Activated T-helper 17 cell treated with anti-CD3 and anti-CD28 coated beads, Interleukin-2, amount 50 U/mL, for 72 hours (primary cell): ENCODE measurements around the gene HBA1. TPM values are rescaled to one million over a fixed set of nuclear protein-coding genes. Genes with fewer than 3 reads are reported as not detected.
"Not testable (repeated sequence)": the region's sequence is repeated elsewhere in the genome, so short reads cannot be mapped to it uniquely, and the experiment has no call there.

Experiments used
- ATAC-seq: fragments of 150-1000 bp; cut with Tn5 transposase; replicated peaks from 2 replicates; pipeline ENCODE4 v1.10.0; 2021; ENCODE audit warnings: mild to moderate bottlenecking, moderate library complexity
- H3K27ac Mint-ChIP-seq: one replicate; pipeline ENCODE4 v1.8.0; 2022; ENCODE audit warnings: mixed read lengths
- H3K27me3 Mint-ChIP-seq: one replicate; pipeline ENCODE4 v1.8.0; 2022; ENCODE audit warnings: mixed read lengths
- H3K36me3 Mint-ChIP-seq: one replicate; pipeline ENCODE4 v1.8.0; 2022; ENCODE audit warnings: low read depth, mild to moderate bottlenecking, mixed read lengths
- H3K4me1 Mint-ChIP-seq: one replicate; pipeline ENCODE4 v1.8.0; 2022; ENCODE audit warnings: mixed read lengths
- H3K4me3 Mint-ChIP-seq: one replicate; pipeline ENCODE4 v1.8.0; 2022; ENCODE audit warnings: mild to moderate bottlenecking, mixed read lengths
- H3K9me3 Mint-ChIP-seq: one replicate; pipeline ENCODE4 v1.8.0; 2022; ENCODE audit warnings: mixed read lengths
- total RNA-seq, 2 donors: library from RNA; stranded (reverse); gene quantifications; one replicate each; pipeline ENCODE4 v1.2.3, GENCODE V29; 2022

Gene HBA1
- total RNA-seq, 2 donors from 2014 or later: not detected

DNA sequence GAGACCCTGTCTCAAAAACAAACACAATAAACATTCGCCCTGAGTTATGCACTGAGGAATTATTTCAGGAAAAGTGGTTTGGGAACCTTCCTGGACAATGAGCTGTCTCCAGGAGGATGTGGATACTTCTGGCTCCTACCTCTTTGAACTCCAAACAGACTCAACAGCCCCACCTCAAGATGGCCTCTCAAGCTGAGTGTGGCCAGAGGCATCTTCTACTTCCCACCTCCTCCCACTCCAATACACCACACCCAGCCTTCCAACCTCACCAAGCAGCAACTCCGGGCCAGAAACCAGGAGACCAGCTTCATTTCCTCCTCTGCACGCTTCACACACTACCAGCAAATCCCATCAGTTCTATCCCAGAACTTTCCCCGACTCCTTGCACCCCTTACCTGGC, 15.4 kb downstream of the HBA1 start:
- Mint-ChIP-seq H3K4me3 (no peak overlapping the region), H3K9me3 (no peaks in the 10 kb centered on the region), H3K27ac (no peak overlapping the region), H3K4me1 (peaks cover 4% of the 10 kb centered on the region), H3K27me3 (no peaks in the 10 kb centered on the region), H3K36me3 (peaks cover 97% of the 10 kb centered on the region)
- ATAC-seq: no peak

DNA sequence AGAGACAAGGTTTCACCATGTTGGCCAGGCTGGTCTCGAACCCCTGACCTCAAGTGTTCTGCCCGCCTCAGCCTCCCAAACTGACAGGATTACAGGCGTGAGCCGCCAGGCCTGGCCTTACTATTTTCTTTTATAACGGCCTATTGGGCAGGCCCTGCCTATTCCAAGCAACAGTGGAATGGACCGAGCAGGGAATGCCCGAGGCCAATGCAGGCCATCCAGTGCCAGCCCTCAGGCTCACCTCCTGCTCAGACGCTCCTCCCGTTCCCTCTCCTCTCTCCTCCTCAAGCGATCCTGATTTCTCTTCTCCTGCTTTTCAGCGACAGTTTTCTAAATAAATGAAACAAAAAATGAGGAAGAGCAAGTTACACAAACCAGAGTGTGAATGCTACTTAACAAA, 16.2 kb downstream of the HBA1 start:
- no peak for ATAC-seq
- peaks cover 98% of the 10 kb centered on the region for H3K36me3 Mint-ChIP-seq
- no peak overlapping the region for H3K4me3 Mint-ChIP-seq
- H3K27me3 Mint-ChIP-seq: no peaks in the 10 kb centered on the region
- H3K27ac Mint-ChIP-seq: no peak overlapping the region
- H3K4me1 Mint-ChIP-seq: peaks cover 4% of the 10 kb centered on the region
- H3K9me3 Mint-ChIP-seq: no peaks in the 10 kb centered on the region

DNA sequence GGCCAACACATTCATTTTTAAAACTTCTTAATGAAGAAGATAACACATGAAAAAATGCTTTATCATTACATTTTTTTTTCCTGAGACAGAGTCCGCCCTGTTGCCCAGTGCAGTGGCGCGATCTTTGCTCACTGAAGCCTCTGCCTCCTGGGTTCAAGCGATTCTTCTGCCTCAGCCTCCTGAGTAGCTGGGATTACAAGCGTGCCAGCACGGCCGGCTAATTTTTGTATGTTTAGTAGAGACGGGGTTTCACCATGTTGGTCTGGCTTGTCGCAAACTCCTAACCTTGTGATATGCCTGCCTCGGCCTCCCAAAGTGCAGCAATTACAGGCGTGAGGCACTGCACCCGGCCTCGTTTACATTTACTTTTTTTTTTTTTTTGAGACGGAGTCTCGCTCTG, 17.0 kb downstream of the HBA1 start:
- no peaks in the 10 kb centered on the region for H3K9me3 Mint-ChIP-seq
- H3K27ac Mint-ChIP-seq: no peak overlapping the region
- H3K4me1 Mint-ChIP-seq: peaks cover 4% of the 10 kb centered on the region
- H3K27me3 Mint-ChIP-seq: no peaks in the 10 kb centered on the region
- ATAC-seq: no peak
- H3K36me3 Mint-ChIP-seq: peaks cover 99% of the 10 kb centered on the region
- H3K4me3 Mint-ChIP-seq: no peak overlapping the region

DNA sequence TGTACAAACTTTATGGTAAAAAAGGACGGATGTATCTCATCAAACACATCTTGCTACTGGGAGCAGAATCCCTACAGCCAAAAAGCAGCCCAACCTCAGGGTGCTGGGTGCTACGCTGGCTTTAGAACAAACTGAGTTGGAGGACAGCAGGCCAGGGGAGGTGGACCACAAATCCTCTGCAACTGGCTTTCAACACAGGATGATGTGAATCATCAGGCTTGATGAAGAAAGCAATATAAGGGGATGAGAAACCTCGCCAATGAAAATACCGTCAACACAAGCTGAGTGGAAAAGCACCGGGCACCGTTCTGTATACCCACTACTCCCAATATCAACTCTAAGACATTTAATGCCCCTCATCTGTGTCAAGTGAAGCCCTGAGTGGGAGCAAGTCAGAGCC, 18.0 kb downstream of the HBA1 start:
- peaks cover 4% of the 10 kb centered on the region for H3K4me1 Mint-ChIP-seq
- H3K36me3 Mint-ChIP-seq: peaks cover 99% of the 10 kb centered on the region
- no peaks in the 10 kb centered on the region for H3K9me3 Mint-ChIP-seq
- H3K27me3 Mint-ChIP-seq: no peaks in the 10 kb centered on the region
- no peak for ATAC-seq
- H3K27ac Mint-ChIP-seq: no peak overlapping the region
- no peak overlapping the region for H3K4me3 Mint-ChIP-seq

DNA sequence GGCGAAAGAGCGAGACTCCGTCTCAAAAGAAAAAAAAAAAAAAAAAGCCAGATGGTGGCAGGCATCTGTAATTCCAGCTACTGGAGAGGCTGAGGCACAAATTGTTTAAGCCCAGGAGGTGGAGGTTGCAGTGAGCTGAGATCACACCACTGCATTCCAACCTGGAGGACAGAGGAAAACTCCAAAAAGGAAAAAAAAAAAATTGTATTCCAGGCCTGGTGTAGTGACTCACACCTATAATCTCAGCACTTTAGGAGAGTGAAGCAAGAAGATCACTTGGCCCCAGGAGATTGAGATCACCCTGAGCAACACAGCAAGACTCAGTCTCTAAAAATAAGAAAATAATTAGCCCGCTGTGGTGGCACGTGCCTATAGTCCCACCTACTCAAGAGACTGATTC, 23.9 kb downstream of the HBA1 start:
- Mint-ChIP-seq H3K9me3 (no peaks in the 10 kb centered on the region), H3K27me3 (no peaks in the 10 kb centered on the region), H3K4me3 (no peak overlapping the region), H3K4me1 (no peaks in the 10 kb centered on the region), H3K36me3 (peaks cover 99% of the 10 kb centered on the region), H3K27ac (no peak overlapping the region)
- ATAC-seq: no peak

DNA sequence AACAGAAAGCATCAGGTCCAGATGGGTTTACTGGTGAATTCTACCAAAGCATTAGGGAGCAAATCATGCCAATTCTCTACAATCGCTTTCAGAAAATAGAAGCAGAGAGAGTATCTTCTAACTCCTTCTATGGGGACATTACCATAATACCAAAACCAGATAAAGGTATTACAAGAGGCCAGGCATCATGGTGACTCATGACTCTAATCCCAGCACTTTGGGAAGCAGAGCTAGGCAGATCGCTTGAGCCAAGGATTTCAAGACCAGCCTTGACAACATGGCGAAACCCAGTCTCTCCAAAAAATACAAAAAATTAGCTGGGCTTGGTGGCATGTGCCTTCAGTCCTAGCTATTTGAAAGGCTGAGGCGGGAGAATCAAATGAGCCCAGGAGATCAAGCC, 26.8 kb downstream of the HBA1 start:
- no peaks in the 10 kb centered on the region for H3K27me3 Mint-ChIP-seq
- ATAC-seq: no peak
- no peak overlapping the region for H3K27ac Mint-ChIP-seq
- peaks cover 100% of the 10 kb centered on the region for H3K36me3 Mint-ChIP-seq
- H3K9me3 Mint-ChIP-seq: no peaks in the 10 kb centered on the region
- H3K4me1 Mint-ChIP-seq: no peaks in the 10 kb centered on the region
- H3K4me3 Mint-ChIP-seq: no peak overlapping the region

DNA sequence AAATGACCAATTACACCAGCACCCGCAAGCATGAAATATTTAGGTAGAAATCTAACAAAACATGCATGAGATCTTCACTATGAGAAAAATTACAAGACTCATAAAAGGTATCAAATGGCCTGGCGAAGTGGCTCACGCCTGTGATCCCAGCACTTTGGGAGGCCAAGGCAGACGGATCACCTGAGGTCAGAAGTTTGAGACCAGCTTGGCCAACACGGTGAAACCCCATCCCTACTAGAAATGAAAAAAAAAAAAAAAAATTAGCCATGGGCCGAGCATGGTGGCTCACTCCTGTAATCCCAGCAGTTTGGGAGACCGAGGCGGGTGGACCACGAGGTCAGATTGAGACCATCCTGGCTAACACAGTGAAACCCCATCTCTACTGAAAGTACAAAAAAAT, 27.6 kb downstream of the HBA1 start:
- not testable (repeated sequence) for H3K4me1 Mint-ChIP-seq, H3K27ac Mint-ChIP-seq, H3K27me3 Mint-ChIP-seq, H3K9me3 Mint-ChIP-seq, H3K4me3 Mint-ChIP-seq, ATAC-seq
- peaks cover 100% of the 10 kb centered on the region for H3K36me3 Mint-ChIP-seq

DNA sequence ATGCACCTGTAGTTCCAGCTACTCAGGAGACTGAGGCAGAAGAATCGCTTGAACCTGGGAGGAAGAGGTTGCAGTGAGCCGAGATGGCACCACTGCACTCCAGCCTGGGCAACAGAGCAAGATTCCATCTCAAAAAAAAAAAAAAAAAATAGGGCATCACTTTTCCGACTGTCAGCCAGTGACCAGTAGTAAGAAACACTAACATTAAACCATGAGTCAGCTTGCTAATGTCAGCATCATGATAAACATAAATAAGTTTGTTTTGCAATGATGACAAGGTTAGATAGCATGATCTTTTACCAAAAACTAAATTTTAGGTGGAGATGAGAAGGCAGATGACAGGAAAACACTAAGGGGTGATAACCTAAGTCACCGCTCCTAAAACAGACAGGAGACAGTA, 32.9 kb downstream of the HBA1 start:
- not testable (repeated sequence) for ATAC-seq, H3K4me3 Mint-ChIP-seq, H3K27me3 Mint-ChIP-seq, H3K27ac Mint-ChIP-seq, H3K9me3 Mint-ChIP-seq, H3K4me1 Mint-ChIP-seq
- H3K36me3 Mint-ChIP-seq: peaks cover 96% of the 10 kb centered on the region

DNA sequence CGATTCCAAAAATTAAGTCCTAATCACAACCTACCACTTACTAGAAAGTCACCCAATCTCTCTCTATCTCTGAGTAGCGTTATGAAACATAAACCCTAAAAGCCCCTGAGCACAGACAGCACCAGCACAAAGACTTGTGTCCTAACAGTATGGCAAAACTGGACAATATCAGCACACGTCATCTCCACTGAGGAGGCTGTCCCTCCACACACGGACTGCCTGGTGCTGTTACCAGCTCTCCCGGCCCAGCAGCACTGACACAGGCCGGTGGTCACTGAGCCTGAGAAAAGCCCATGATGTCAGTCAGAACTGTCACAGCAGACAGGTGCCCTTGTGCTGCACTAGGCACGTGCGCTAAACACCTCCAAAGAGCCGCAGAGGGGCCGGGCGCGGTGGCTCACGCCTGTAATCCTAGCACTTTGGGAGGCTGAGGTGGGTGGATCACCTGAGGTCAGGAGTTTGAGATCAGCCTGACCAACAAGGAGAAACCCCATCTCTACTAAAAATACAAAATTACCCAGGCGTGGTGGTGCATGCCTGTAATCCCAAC, 35.2 kb downstream of the HBA1 start:
- ATAC-seq, H3K9me3 Mint-ChIP-seq, H3K4me1 Mint-ChIP-seq, H3K4me3 Mint-ChIP-seq, H3K27me3 Mint-ChIP-seq, H3K27ac Mint-ChIP-seq: not testable (repeated sequence)
- H3K36me3 Mint-ChIP-seq: peaks cover 96% of the 10 kb centered on the region

DNA sequence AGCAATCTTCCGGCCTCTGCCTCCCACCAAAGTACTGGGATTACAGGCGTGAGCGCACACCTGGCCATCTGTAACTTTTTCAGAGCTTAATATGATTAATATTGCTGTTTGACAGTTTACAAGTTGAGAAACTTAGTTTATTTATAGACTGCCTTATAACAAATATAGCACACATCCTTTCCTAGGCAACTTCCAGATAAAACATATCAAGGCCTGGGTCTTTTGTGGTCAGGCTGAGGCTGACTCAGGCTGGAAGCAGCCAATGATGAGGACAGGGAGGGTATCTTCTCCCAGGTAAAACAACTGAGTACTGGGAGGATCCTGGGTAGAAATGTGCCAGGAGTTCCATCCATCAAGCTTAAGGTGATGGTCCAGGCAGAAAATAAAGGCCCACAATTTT, 36.5 kb downstream of the HBA1 start:
- no peaks in the 10 kb centered on the region for H3K9me3 Mint-ChIP-seq
- H3K4me3 Mint-ChIP-seq: no peak overlapping the region

DNA sequence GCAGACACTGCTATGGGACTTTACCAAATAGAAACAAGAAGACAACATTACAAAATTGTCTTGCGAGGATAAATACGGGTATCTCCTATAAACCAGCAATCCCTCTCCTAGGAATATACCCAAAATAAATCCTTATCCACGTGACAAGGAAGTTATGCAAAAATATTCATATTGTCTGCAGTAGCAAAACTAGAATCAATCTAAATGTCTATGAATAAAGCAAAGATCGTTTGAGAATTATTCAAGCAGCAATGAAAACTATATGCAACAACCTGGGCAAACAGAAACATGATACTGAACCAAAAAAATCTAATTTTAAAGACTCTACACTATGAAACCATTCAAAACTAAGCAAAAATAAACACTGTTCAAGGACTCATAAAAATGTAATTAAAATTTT, 43.5 kb downstream of the HBA1 start:
- ATAC-seq: no peak
- Mint-ChIP-seq H3K27me3 (no peaks in the 10 kb centered on the region), H3K4me3 (no peak overlapping the region), H3K36me3 (peaks cover 99% of the 10 kb centered on the region), H3K27ac (no peak overlapping the region), H3K9me3 (no peaks in the 10 kb centered on the region), H3K4me1 (peaks cover 9% of the 10 kb centered on the region)

More for the DNA sequence above, 36.5 kb downstream of the HBA1 start:
- no peak for ATAC-seq
- Mint-ChIP-seq H3K36me3 (peaks cover 96% of the 10 kb centered on the region), H3K27ac (no peak overlapping the region), H3K4me1 (no peaks in the 10 kb centered on the region), H3K27me3 (no peaks in the 10 kb centered on the region)

Other genes with a start within 250 kb of the HBA1 start
- gene POLR3K, start 123.1 kb upstream of the HBA1 start, total RNA-seq: 10 to 100 TPM; 26.4 to 61.9 TPM
- gene SNRNP25, start 122.9 kb upstream of the HBA1 start, total RNA-seq: 10 to 100 TPM; 34.4 to 60.3 TPM
- gene RHBDF1, start 104.0 kb upstream of the HBA1 start, total RNA-seq: under 1 TPM in 1 of 2 donors, not detected in 1; 0.24 TPM
- 10 to 100 TPM; 45.6 to 51.9 TPM for gene MPG, start 98.5 kb upstream of the HBA1 start, total RNA-seq
- gene NPRL3, start 38.0 kb upstream of the HBA1 start, total RNA-seq: 10 to 100 TPM; 33.7 to 48.3 TPM
- gene HBZ, start 24.0 kb upstream of the HBA1 start, total RNA-seq: not detected
- not detected for gene HBM, start 10.7 kb upstream of the HBA1 start, total RNA-seq
- not detected for gene HBA2, start 3.8 kb upstream of the HBA1 start, total RNA-seq
- not detected for gene HBQ1, start 3.8 kb downstream of the HBA1 start, total RNA-seq
- 10 to 100 TPM; 54.8 to 65.4 TPM for gene LUC7L, start 52.8 kb downstream of the HBA1 start, total RNA-seq
- gene FAM234A, start 58.1 kb downstream of the HBA1 start, total RNA-seq: 1 to 10 TPM; 4.0 to 6.8 TPM
- gene RGS11, start 99.3 kb downstream of the HBA1 start, total RNA-seq: under 1 TPM in 1 of 2 donors, not detected in 1; 0.11 TPM
- gene ARHGDIG, start 103.9 kb downstream of the HBA1 start, total RNA-seq: not detected
- gene PDIA2, start 106.5 kb downstream of the HBA1 start, total RNA-seq: not detected
- gene AXIN1, start 176.0 kb downstream of the HBA1 start, total RNA-seq: 10 to 100 TPM; 16.2 to 18.4 TPM
- gene MRPL28, start 193.9 kb downstream of the HBA1 start, total RNA-seq: 10 to 100 TPM; 63.4 to 86.2 TPM
- gene PGAP6, start 205.3 kb downstream of the HBA1 start, total RNA-seq: 10 to 100 TPM; 25.6 to 26.1 TPM
- gene NME4, start 220.5 kb downstream of the HBA1 start, total RNA-seq: 10 to 100 TPM; 21.8 to 41.9 TPM
- 10 to 100 TPM; 12.0 to 12.7 TPM for gene DECR2, start 225.2 kb downstream of the HBA1 start, total RNA-seq
- 10 to 100 TPM; 26.9 to 28.3 TPM for gene RAB11FIP3, start 249.0 kb downstream of the HBA1 start, total RNA-seq